ENCODE results near the gene OXCT1.

GRCh38 chr5:41903382-41903891 is 33.2 kb upstream of the OXCT1 start:
- TF ChIP-seq EZH2phosphoT487 (IDR thresholded peaks at IDR 0.05; ENCODE audit: insufficient read depth, low read depth) (no peak), EZH2 (IDR thresholded peaks at IDR 0.05; ENCODE audit: insufficient read depth, poor library complexity, severe bottlenecking) (no peak)

Measured in GM23248 (cell line).